ENCODE results near the gene TMED10. TPM values are rescaled to one million over a fixed set of nuclear protein-coding genes. Genes with fewer than 3 reads are reported as not detected.

The TMED10 gene
- total and polyA plus RNA-seq, 2 donors from 2014 or later, result 222 to 401 TPM

GRCh38 chr14:75092698-75093097 lies 83.7 kb downstream of the TMED10 start:
- no peak for DNase-seq
- TF ChIP-seq CTCF (IDR thresholded peaks at IDR 0.05; ENCODE audit: borderline replicate concordance, extremely low read depth, insufficient read depth), result no peak
- H3K4me3 ChIP-seq (ENCODE audit: low read length in 3 of 3), result no peak overlapping the region
- H3K27me3 ChIP-seq (ENCODE audit: control insufficient read depth, insufficient read depth, low read length), result no peaks in the 10 kb centered on the region
- no peak for FAIRE-seq
- peaks cover 12 to 50% (median 36%) of the 10 kb centered on the region in 3 donors for H3K36me3 ChIP-seq (ENCODE audit: control insufficient read depth in 2 of 3, insufficient read depth in 3 of 3, low read length in 3 of 3)
- no peak overlapping the region for H3K9ac ChIP-seq (ENCODE audit: low read length in 3 of 3)
- H3K4me1 ChIP-seq (ENCODE audit: control insufficient read depth in 2 of 3, insufficient read depth in 2 of 3, low read depth in 1 of 3, low read length in 3 of 3), result no peaks in the 10 kb centered on the region
- H3K27ac ChIP-seq (ENCODE audit: low read depth in 2 of 2, low read length in 2 of 2), result no peak overlapping the region
- intact Hi-C loops (cut with DNase I), result no loop called here
- H3K9me3 ChIP-seq (ENCODE audit: control insufficient read depth in 2 of 3, insufficient read depth in 1 of 3, low read length in 3 of 3), result no peaks in the 10 kb centered on the region

- H3K4me1 ChIP-seq (ENCODE audit: control insufficient read depth in 2 of 3, insufficient read depth in 2 of 3, low read depth in 1 of 3, low read length in 3 of 3), result no peaks in the 10 kb centered on the region
- no peak for DNase-seq
- H3K9ac ChIP-seq (ENCODE audit: low read length in 3 of 3), result no peak overlapping the region
- no peaks in the 10 kb centered on the region for H3K9me3 ChIP-seq (ENCODE audit: control insufficient read depth in 2 of 3, insufficient read depth in 1 of 3, low read length in 3 of 3)
- peaks cover 17 to 45% (median 42%) of the 10 kb centered on the region in 3 donors for H3K36me3 ChIP-seq (ENCODE audit: control insufficient read depth in 2 of 3, insufficient read depth in 3 of 3, low read length in 3 of 3)
- H3K27ac ChIP-seq (ENCODE audit: low read depth in 2 of 2, low read length in 2 of 2), result no peak overlapping the region
- intact Hi-C loops (cut with DNase I), result no loop called here
- no peaks in the 10 kb centered on the region for H3K27me3 ChIP-seq (ENCODE audit: control insufficient read depth, insufficient read depth, low read length)
- no peak for TF ChIP-seq CTCF (IDR thresholded peaks at IDR 0.05; ENCODE audit: borderline replicate concordance, extremely low read depth, insufficient read depth)
- H3K4me3 ChIP-seq (ENCODE audit: low read length in 3 of 3), result no peak overlapping the region
- FAIRE-seq, result no peak
These were observed 85.2 kb downstream of the TMED10 start for GRCh38 chr14:75091251-75091650.

GRCh38 chr14:75090353-75090752 lies 86.1 kb downstream of the TMED10 start:
- no peak for TF ChIP-seq CTCF (IDR thresholded peaks at IDR 0.05; ENCODE audit: borderline replicate concordance, extremely low read depth, insufficient read depth)
- peaks cover 17 to 42% (median 38%) of the 10 kb centered on the region in 3 donors for H3K36me3 ChIP-seq (ENCODE audit: control insufficient read depth in 2 of 3, insufficient read depth in 3 of 3, low read length in 3 of 3)
- no peaks in the 10 kb centered on the region for H3K4me1 ChIP-seq (ENCODE audit: control insufficient read depth in 2 of 3, insufficient read depth in 2 of 3, low read depth in 1 of 3, low read length in 3 of 3)
- no peaks in the 10 kb centered on the region for H3K9me3 ChIP-seq (ENCODE audit: control insufficient read depth in 2 of 3, insufficient read depth in 1 of 3, low read length in 3 of 3)
- no peak overlapping the region for H3K9ac ChIP-seq (ENCODE audit: low read length in 3 of 3)
- H3K27ac ChIP-seq (ENCODE audit: low read depth in 2 of 2, low read length in 2 of 2), result no peak overlapping the region
- DNase-seq, result no peak
- intact Hi-C loops (cut with DNase I), result no loop called here
- H3K4me3 ChIP-seq (ENCODE audit: low read length in 3 of 3), result no peak overlapping the region
- no peak for FAIRE-seq
- no peaks in the 10 kb centered on the region for H3K27me3 ChIP-seq (ENCODE audit: control insufficient read depth, insufficient read depth, low read length)

All from kidney (tissue), 14 donors.